Measurements from ENCODE around the gene TEX264.

DNA sequence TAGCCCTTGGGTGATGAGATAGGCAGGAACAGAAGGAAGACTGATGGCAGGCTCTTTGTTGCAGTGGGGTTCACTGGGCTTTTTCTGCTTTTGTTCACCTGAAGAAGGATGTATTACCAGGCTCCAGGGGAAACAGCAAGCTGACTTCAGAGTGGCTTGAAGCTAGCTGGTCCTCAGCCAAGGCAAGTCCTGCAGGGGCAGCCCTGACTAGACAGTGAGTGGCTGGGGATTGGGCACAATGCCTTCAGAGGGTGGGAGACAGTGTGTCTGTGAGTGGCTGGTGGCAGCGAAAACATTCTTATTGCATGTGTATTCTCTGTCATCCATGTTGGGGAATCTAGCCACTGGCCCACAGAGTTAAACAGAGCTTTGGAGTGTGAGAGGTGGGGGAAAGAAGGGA, 2.3 kb upstream of the TEX264 start:
- TF ChIP-seq FOXM1 (IDR thresholded peaks at IDR 0.05; ENCODE audit: borderline replicate concordance, low read depth) (no peak), YY1 (IDR thresholded peaks at IDR 0.05; ENCODE audit: low read depth) (no peak), MAX (IDR thresholded peaks at IDR 0.05) (no peak), EGR1 (IDR thresholded peaks at IDR 0.05) (no peak)

Data from Ishikawa (cell line).